Muscle layer of colon (tissue), 2 donors: Measurements from ENCODE around the gene ZNF22.
A peak's percentile ranks its signal among the peaks of the same experiment; 100 is the strongest.

ENCODE experiments used
- H3K27ac ChIP-seq: one replicate; pipeline ENCODE4 v1.7.0; 2013; ENCODE audit warnings: low read depth, mild to moderate bottlenecking, low read length, moderate library complexity
- H3K27me3 ChIP-seq, 2 donors: one replicate each; pipeline ENCODE4 v1.7.0; 2013; ENCODE audit warnings: low read length in 2 of 2, mild to moderate bottlenecking in 2 of 2; ENCODE audit not compliant: insufficient read depth in 2 of 2, control insufficient read depth in 1 of 2
- H3K36me3 ChIP-seq: one replicate; pipeline ENCODE4 v1.7.0; 2013; ENCODE audit warnings: mild to moderate bottlenecking, low read length; ENCODE audit not compliant: insufficient read depth
- H3K4me1 ChIP-seq: one replicate; pipeline ENCODE4 v1.7.0; 2013; ENCODE audit warnings: mild to moderate bottlenecking, low read length; ENCODE audit not compliant: insufficient read depth
- H3K4me3 ChIP-seq, 2 donors: one replicate each; pipeline ENCODE4 v1.7.0; 2013; ENCODE audit warnings: low read length in 2 of 2, low read depth in 1 of 2, mild to moderate bottlenecking in 1 of 2, moderate library complexity in 1 of 2
- H3K9ac ChIP-seq: one replicate; pipeline ENCODE4 v1.7.0; 2013; ENCODE audit warnings: low read length
- H3K9me3 ChIP-seq: one replicate; pipeline ENCODE4 v1.7.0; 2013; ENCODE audit warnings: mild to moderate bottlenecking, low read length
- donor health status: abdominal sarcoma.
- donor health status: Adenocarcinoma of cecum.

The ZNF22 gene

DNA sequence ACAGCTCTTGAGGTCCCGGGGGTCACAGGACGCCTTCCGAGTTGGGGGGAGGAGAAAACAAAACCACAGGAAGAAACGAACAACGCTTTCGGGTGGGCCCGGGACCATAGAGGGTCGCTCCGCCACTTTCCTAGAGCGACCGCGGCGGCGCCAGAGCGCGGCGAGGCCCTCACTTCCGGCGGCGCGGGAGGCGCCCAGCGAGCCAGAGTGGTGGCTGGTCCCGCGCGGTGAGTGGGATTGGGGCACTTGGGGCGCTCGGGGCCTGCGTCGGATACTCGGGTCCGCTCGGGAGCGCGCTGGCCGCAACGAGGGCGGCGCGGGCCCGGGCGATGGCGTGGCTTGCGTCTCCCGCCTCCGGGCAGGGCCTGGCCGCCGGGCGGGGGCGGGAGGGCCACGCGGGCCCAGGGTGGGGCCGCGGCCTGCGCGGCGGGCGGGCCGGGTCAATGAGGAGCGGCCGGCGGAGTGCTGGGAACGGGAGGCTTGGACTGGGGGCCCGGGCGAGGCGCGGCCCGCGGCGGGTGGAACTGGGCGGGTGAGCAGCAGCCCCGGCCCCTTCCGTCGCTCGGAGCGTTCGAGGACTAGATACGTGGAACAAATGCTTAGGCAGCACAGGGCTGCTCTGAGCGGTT is at the start of gene ZNF22:
TSS of gene ZNF22 (plus strand) at position 172 of the 629 bp plus-strand sequence. CDS start 2,446 bp downstream, outside the sequence.
- H3K36me3 ChIP-seq, result peaks cover 7% of the 10 kb centered on the region
- peaks cover 43% of the 10 kb centered on the region for H3K4me1 ChIP-seq
- H3K9me3 ChIP-seq, result no peaks in the 10 kb centered on the region
- H3K4me3 ChIP-seq, result peak within 1 kb of the TSS; percentile 46 to 67
- H3K27me3 ChIP-seq, result no peaks in the 10 kb centered on the region
- H3K9ac ChIP-seq, result peak within 1 kb of the TSS; percentile 67
- peak within 1 kb of the TSS; percentile 59 for H3K27ac ChIP-seq

DNA sequence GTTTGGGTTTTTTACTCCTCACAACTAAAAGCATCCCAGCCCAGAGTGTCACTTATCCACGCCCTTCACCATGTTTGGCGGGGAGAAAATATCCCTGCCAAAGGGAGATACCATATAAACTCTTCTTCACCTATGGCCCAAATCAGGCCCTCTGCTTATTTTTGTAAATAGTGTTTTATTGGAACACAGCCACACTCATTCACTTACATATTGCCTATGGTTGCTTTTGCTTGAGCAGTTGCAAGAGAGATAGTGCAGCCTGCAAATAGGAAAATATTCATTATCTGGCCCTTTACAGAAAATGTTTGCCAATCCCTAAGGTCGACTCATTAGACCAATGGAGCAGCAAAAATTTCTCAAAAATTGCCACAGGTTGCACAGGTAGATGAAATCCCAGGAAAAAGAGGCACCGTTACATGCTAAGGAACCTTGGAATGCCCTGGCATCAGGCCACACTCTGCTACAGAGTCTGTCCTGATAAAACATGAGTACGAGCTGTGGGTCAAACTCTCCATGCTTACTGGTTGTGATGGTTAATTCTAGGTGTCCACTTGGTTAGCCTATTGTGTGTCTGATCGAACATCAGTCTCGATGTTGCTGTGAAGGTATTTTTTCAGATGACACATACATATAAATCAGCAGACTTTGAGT is 49.0 kb upstream of the ZNF22 start:
- peaks cover 6% of the 10 kb centered on the region for H3K4me1 ChIP-seq

DNA sequence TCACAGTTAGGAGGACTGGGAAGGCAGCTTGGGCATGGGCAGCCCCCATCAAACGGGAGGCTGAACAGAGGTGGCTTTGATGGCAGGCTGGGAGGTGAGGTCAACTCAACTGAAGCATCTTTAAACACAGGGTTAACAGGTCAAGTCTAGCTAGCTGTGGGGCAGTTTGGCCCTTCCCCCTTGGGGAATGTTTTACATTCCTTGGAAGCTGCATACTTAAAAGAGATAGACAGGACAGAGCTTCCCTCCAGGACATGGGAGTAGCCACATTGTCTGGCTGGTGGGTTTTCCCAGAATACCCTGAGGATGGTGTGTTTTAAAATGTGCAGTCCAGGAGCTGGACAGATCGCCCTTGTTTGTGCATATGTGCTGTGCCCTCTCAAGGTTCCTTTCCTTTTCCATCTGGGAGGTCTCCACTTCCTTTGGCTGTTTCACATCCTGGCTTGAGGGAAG is 47.9 kb upstream of the ZNF22 start:
- Histone ChIP-seq H3K4me3 (no peak overlapping the region), H3K27me3 (no peaks in the 10 kb centered on the region), H3K9me3 (no peaks in the 10 kb centered on the region), H3K27ac (no peak overlapping the region), H3K4me1 (peaks cover 13% of the 10 kb centered on the region), H3K9ac (no peak overlapping the region), H3K36me3 (peaks cover 9% of the 10 kb centered on the region)

More for the DNA sequence above, 49.0 kb upstream of the ZNF22 start:
- no peak overlapping the region for H3K4me3 ChIP-seq
- peaks cover 9% of the 10 kb centered on the region for H3K36me3 ChIP-seq
- H3K27ac ChIP-seq, result no peak overlapping the region
- no peaks in the 10 kb centered on the region for H3K9me3 ChIP-seq
- no peaks in the 10 kb centered on the region for H3K27me3 ChIP-seq
- no peak overlapping the region for H3K9ac ChIP-seq

DNA sequence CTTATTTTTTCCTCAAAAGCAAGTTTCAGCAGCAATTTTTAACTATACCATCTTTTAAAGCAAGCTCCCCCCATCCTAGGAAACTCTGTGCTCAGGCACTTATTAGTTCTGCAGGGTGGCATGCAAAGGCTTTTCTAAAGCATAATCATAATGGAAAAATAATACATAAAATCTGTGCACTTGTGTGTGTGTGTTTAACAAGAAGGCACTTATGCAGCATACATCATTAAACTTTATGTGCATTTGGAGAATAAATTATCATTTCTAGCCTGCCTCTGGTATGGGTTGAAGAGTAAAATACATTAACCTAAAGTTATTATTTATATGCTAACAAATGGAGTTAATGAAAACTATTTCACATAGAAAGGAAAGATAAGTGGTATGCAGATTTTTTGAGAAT is 46.7 kb upstream of the ZNF22 start:
- peaks cover 9% of the 10 kb centered on the region for H3K36me3 ChIP-seq
- peaks cover 24% of the 10 kb centered on the region for H3K4me1 ChIP-seq
- H3K9me3 ChIP-seq, result no peaks in the 10 kb centered on the region
- no peaks in the 10 kb centered on the region for H3K27me3 ChIP-seq
- no peak overlapping the region for H3K27ac ChIP-seq
- no peak overlapping the region for H3K9ac ChIP-seq
- no peak overlapping the region for H3K4me3 ChIP-seq

DNA sequence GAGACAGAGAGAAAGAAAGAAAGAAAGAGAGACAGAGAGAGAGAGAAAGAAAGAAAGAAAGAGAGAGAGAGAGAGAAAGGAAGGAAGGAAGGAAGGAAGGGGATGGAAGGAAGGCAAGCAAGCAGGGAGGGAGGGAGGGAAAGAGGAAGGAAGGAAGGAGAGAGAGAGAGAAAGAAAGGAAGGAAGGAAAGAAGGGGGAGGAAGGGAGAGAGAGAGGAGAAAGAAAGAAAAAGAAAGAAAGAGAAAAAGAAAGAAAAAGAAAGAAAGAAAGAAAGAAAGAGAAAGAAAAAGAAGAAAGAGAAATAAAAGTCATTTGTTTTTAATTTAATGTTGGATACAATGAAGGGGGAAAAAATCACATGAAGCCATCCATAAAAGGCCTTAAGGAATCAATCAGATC is 45.8 kb upstream of the ZNF22 start:
- no peak overlapping the region for H3K9ac ChIP-seq
- H3K36me3 ChIP-seq, result peaks cover 9% of the 10 kb centered on the region
- no peak overlapping the region for H3K27ac ChIP-seq
- no peak overlapping the region for H3K4me3 ChIP-seq
- no peaks in the 10 kb centered on the region for H3K27me3 ChIP-seq
- H3K9me3 ChIP-seq, result no peaks in the 10 kb centered on the region
- peaks cover 24% of the 10 kb centered on the region for H3K4me1 ChIP-seq

DNA sequence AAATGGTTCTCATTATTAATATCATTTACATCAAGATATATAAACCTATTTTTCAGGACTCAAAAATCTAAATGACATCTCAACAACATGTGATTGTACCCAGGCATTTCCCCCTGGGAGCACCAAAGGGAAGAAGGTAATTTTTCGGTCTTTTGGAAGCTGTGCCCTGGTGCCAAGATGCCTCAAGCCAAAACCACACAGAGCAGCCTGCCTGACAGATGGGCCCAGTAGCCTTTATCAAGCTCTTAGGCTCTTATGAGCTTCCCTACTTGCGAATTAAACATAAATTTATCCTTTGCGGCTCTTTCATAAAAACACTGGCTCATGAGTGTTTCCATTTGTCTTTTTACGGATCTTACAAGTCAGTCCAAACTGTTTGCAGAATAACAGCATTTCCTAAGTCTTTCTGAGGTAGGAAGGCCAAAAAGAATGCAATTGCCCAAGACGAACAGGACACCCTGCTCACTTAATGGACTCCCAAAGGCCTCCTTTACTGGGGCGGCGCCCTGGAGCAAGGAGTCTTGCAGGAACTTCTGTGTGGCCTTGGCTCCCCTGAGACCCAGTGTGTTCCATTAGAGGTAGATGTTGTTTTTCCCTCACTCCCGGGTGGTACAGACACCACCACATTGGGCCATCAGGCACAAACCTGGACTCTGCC is 45.2 kb upstream of the ZNF22 start:
- peaks cover 26% of the 10 kb centered on the region for H3K4me1 ChIP-seq
- no peaks in the 10 kb centered on the region for H3K27me3 ChIP-seq
- H3K9me3 ChIP-seq, result no peaks in the 10 kb centered on the region
- H3K27ac ChIP-seq, result no peak overlapping the region
- H3K9ac ChIP-seq, result no peak overlapping the region
- H3K4me3 ChIP-seq, result peak overlapping the region in 1 of 2 donors; percentile 1
- peaks cover 9% of the 10 kb centered on the region for H3K36me3 ChIP-seq

DNA sequence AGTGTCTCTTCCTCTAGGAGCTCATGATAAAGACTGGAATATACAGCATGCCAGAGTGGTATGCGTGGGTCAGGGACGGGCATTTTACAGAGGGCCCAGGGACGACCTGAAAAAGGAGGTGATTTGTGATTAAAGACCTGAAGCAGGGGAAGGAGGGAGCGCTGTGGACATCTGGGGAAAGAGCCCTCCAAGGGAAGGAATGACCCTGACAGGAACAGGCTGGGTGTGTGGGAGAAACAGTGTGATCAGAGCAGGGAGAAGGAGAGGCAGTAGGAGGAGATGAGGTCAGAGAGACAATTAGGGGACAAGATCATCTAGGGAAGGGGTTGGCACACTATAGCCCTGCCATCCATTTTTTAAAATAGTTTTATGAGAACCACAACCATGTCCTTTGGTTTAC is 44.5 kb upstream of the ZNF22 start:
- peaks cover 29% of the 10 kb centered on the region for H3K4me1 ChIP-seq
- H3K27ac ChIP-seq, result no peak overlapping the region
- no peaks in the 10 kb centered on the region for H3K9me3 ChIP-seq
- peaks cover 9% of the 10 kb centered on the region for H3K36me3 ChIP-seq
- peak overlapping the region in 1 of 2 donors; percentile 1 for H3K4me3 ChIP-seq
- no peak overlapping the region for H3K9ac ChIP-seq
- no peaks in the 10 kb centered on the region for H3K27me3 ChIP-seq

DNA sequence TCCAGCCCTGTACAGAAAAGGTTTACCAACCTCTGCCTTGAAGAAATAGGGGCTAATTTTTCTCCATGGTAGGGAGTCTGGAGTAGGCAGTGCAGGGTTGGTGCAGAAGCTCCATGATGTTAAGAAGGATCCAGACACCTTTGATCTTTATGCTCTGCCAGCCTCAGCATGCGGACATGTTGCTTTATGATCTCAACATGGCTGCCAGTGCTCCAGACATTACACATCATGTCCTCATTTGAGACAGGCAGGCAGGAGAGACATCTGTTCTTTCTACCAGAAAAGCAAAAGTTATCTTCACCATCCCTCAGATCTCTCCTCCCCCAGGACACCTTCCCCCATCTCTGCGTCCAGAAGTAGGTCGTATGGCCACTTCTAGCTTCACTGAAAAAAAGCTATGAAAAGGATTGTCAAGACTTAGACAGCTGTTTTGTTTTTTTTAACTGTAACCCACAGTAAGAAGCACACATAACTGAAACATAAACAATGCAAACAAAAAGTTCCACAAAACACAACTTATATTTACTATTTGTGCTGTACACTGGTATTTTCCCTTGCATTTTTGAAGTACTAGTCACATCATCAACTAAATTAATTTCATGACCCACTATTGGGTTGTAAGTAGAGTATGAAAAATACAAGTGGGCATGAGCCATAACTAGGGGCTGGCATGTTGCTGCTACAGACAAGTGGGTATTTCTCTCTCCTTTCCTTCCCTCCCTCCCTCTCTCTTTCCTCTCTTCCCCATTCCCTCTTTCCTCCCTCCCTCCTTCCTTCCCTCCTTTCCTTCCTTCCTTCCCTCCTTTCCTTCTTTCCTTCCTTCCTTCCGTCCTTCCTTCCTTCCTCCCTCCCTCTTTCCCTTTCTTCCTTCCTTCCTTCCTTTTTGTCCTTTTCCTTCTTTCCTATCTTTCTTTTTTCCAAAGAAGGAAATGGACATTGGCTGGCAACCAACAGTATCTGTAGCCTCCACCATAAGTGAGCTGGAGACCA is 43.7 kb upstream of the ZNF22 start:
- H3K4me1 ChIP-seq, result peaks cover 29% of the 10 kb centered on the region
- H3K9me3 ChIP-seq, result no peaks in the 10 kb centered on the region
- H3K36me3 ChIP-seq, result peaks cover 9% of the 10 kb centered on the region
- H3K4me3 ChIP-seq, result peak overlapping the region in 1 of 2 donors; percentile 17
- no peak overlapping the region for H3K9ac ChIP-seq
- H3K27me3 ChIP-seq, result no peaks in the 10 kb centered on the region
- no peak overlapping the region for H3K27ac ChIP-seq

DNA sequence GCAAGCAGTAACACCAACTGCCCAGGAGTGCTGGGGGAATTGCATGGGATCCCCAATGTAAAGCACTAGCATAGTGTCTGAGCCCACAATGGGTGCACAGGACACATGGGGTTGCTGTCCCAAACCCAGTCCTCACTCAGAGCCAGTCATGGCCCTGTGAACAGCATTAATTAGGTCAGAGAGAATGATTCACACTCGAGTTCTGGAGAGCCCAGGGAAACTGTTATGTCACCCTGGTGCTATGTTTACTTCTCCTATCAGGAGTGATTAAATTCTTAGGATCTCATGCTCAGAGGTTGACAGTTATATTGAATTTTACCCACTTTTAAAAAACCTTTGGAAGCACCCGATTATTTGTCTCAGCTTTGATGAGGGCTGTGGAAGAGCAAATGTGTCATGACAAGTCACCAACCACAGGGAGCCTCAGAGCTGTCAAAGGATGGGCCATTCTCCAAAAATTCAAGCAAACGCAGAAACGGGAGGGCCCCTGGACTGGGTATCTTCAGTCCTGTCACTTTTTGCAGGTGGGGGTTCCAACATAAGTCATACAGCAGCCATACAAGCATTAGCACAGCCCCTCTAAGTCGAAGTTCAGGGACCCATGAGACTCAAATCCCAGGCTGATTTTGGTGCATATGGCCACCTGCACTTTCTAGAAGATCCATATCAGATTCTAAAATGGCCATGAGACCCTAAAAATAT is 42.4 kb upstream of the ZNF22 start:
- Histone ChIP-seq H3K27ac (peak overlapping the region; percentile 96), H3K36me3 (peaks cover 9% of the 10 kb centered on the region), H3K9me3 (no peaks in the 10 kb centered on the region), H3K27me3 (no peaks in the 10 kb centered on the region), H3K4me3 (peak overlapping the region; percentile 81 to 86), H3K4me1 (peaks cover 35% of the 10 kb centered on the region), H3K9ac (peak overlapping the region; percentile 62)

DNA sequence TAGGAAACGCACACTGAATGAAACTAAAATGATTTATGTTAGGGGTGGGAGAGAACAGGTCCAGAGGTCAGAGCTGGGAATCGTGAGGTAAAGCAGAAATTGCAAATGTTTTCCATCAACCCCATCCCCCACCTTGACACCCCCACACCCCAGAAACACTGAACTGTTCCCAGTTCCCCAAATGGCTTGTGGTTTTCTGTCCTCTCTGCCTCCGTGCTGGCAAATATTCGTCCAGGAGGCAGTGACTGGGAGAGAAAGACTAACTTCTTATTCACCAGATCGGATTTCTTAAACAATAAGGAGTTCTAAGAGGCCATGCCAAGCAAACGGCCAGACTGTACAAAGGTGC is 41.9 kb upstream of the ZNF22 start:
- H3K4me3 ChIP-seq, result peak overlapping the region; percentile 81 to 86
- no peaks in the 10 kb centered on the region for H3K9me3 ChIP-seq
- no peaks in the 10 kb centered on the region for H3K27me3 ChIP-seq
- peak overlapping the region; percentile 62 for H3K9ac ChIP-seq
- H3K36me3 ChIP-seq, result peaks cover 9% of the 10 kb centered on the region
- peak overlapping the region; percentile 96 for H3K27ac ChIP-seq
- peaks cover 40% of the 10 kb centered on the region for H3K4me1 ChIP-seq
